NCI-H510A treated with DMSO at 0.1 percent for 48 hours (cell line): ENCODE data around the gene HSPB9.
"Not testable (repeated sequence)": the region's sequence is repeated elsewhere in the genome, so short reads cannot be mapped to it uniquely, and the experiment has no call there.

Experiments
- DNase-seq: peaks from one replicate; lab custom pipeline; 2025; lab: John Stamatoyannopoulos, UW

Gene HSPB9

DNA sequence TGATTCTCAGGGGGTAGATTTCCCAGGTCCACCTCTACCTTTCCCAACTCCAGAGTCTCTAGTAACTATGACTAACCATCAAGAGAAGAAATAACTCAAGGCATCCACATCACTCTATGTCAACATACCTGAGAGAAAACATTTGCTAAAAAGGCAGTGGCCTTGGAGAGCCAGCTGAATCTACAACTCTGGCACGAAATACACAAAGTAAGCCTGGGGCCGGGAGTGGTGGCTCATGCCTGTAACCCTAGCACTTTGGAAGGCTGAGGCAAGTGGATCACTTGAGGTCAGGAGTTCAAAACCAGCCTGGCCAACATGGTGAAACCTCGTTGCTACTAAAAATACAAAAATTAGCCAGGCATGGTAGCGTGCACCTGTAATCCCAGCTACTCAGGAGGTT lies 20.5 kb downstream of the HSPB9 start:
- DNase-seq = not testable (repeated sequence)

DNA sequence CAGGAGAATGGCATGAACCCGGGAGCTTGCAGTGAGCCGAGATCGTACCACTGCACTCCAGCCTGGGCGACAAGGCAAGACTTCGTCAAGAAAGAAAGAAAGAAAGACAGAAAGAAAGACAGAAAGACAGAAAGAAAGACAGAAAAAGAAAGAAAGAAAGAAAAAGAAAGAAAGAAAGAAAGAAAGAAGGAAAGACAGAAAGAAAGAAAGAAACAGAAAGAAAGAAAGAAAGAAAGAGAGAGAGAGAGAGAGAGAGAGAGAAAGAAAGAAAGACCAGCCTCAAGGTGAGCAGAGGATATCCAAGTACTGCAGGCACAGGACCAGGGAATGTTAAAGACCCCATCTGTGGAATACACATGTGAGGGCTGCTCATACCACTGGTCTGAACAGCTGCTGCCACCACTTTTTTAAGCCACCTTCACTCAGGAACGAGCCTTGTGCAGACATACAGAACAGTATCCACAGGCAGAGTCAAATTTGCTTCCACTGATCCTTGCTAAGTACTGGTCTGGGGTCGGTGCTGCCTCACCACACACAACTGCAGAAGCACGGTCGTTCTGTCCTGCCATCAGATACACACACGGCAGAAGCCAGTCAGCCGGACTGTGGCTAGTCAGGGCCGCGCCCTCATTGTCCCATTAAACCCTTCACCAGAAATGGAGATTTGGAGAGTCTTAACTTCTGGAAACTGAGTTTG lies 24.5 kb downstream of the HSPB9 start:
- DNase-seq = no peak

DNA sequence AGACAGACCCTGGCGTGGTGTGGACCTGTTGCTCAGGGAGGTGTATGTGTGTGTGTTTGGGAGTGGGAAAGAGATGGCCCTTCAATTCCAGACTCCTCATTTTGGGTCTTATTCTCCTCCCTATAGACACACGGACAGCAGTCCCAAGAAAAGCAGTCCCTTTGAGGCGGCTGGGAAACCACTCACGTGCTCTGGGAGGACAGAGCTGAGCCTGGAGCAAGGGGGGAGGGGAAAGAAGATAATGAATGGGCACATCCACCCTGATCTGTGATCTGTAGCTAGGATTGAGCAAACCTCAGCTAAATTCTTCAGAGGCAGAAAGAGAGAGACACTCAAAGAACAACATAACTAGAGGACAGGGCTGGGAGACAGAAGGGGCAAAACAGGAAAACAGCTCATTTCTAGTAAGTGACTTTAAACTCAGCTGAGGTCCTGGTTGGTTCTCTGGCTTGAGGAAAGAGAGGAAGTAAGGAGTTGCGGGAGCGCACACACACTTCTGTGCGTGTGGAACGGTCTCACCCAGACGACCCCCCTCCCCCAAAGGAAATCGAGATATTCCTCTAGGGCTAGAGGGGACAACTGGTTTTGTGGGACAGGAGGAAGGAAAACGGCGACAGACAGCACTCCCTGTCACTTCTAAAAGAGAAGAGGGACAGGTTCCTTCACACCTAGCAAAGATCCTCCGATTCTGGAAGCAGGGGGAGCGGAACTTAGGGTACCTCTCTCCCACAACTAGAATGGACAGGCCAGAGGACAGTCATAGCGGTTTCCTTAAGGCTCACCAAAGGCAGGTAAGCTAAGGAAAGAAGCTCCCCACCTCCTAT lies 31.5 kb downstream of the HSPB9 start:
- no peak for DNase-seq

DNA sequence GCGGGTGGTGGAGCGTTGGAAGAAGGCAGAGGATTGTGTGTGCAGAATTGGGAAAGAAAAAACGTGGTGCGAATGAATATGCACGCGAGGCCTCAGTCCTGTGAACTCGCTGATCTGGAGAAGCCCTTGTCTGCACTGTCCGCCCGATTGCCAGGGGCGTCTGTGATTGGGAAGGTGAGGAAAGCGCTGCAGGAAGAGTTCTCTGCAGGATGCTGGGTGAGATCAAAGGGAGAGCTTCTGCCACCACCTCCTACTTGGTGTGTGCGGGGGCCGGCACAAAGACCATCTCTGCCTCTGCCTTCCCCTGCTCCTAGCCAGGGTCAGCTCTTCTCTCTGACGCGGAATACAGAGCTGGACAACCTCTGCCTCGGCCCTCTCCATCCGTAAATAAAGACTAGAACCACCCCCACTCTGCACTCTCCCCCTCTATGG lies 33.0 kb downstream of the HSPB9 start:
- DNase-seq = no peak

DNA sequence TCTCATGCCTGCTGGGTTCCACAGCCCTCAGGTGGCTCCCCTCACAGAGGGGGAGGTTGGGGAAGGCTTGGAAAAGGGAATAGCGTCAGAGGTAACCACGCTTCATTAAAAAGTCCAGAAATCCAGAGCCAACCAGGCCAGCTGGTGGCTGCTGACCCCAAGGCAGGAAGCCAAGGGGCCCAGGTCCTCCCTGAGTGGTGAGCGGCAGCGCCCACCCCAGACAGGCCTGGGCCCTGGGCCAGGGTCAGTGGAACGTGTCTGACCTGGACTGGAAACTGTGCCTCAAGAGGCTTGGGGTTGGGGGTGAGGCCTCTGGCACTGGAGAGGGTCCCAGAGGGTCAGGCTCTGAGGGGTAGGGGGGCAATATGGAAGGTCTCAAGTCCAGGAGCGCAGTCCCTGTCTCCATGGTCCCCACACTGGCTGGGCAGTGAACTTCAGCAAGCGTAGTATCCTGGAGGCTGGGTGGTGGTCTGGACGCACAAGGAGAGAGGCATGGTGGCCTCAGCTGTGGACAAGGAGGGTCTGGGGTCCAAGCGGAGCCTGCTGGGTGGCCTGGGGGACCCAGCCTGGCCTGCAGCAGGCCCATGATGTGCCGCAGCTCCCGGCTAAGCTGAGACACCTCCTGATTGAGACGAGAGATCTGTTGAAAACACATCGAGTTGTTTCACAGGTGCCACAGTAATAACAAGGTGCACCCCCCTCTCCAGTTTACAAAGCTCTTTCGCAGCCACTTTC lies 37.4 kb downstream of the HSPB9 start:
- no peak for DNase-seq

DNA sequence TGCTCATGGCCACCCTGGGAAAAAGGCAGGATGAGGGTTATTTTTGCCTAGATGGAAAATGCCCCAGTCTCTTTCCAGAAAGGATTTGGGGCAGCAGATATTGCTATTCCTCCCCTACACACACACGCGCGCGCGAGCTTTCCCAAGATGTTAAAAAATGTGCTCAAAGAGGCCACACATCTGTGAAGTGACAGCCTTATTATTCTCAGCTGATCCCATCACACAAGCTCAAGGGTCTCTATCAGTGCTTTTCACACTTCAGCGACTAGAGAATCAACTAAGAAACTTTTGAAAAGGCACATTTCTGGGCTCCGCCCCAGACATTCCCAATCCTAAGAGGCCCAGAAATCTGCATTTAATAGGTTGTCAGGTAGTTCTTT lies 37.9 kb downstream of the HSPB9 start:
- no peak for DNase-seq

DNA sequence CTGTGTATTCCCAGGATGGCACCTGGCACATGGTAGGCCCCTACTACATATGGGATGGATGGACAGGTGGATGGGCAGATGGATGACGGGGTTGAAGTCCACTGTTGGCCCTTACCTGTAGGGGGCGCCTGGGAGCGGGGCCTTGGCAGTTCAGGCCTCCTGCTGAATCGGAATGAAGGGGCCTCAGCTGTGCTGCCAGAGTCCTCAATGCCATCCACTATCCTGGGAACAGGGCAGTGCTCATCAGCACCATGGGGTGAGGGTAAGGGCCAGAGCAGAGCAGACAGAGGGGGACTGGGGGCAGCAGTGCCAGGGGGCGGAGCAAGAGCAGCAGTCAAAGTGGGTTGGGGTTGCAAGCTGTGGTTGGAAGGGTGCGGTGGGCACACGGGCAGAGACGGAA lies 40.5 kb downstream of the HSPB9 start:
- DNase-seq = no peak

DNA sequence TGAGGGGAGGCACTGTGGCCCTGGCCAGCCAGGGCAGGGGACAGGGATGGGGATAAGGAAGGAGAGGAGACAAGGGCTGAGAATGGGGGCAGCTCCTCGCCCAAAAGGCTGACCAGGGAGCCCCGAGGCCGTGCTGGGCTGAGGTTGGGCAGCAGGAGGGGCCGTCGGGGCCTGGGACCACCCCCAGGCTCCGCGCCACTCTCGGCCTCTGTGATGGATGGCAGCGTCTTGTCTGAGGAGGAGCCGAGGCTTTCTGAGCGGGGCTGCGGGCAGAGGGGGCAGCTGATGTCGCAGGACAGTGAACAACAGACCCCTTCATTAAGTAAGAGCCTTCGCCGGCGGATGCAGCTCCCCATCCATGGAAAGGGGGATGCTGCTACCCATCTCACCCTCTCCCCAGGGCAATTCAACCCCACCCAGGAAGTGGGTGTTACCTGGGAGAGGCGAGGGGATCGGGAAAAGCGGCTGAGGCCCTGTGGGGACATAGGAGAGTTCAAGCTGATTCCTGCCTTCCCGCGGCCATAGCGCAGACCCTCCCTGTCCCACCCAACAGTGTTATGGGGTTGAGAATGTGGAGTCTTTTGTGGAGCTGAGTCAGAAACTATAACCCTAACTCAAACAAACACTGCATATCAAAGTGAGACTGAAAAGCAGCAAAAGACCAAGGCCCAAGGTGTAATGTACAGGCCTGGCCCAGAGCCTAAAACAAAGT lies 41.2 kb downstream of the HSPB9 start:
- no peak for DNase-seq

DNA sequence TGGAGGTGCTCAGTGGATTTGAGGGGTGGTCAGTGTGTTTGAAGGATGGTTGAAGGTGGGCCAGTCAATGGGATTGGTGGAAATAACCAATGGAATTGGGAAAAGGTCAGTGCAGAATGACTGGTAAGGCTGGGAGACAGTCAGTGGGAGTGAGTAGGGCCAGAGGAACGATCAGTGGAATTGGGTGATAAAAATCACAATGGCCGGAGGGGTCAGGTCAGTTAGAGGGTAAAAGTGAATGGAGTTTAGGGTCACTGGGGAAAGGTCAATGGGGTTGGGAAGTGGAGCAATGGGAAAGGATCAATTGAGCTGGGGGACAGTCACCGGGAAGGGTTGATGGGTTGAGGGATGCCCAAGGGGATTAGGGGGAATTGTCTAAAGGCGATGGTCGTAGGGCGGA lies 43.1 kb downstream of the HSPB9 start:
- DNase-seq = no peak

DNA sequence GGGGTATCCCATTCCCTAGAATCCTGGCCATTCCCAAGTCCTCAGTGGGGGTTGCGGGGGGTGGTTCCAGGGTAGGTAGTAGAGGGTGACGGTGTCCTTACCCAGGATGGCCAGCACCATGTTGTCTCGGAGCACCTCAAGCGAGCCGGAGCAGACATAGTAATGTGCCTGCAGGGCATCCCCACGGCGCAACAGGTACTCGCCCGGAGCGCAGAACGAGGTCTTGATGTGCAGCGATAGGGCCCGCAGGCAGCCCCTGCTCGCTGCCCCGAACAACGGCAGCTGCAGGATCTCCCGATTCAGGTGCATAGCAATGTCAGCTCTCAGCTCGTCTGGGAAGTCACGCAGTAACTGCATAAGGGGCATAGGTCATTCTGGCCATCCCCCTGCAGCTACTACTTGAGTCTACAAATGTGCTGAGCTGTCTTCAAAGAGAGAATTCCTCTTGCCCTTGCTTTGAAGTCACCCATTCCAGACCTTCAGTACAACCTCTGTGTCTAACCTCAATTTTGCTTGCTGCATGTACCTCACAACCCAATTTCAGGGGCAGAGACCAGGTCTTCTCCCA lies 43.7 kb downstream of the HSPB9 start:
- DNase-seq = no peak

DNA sequence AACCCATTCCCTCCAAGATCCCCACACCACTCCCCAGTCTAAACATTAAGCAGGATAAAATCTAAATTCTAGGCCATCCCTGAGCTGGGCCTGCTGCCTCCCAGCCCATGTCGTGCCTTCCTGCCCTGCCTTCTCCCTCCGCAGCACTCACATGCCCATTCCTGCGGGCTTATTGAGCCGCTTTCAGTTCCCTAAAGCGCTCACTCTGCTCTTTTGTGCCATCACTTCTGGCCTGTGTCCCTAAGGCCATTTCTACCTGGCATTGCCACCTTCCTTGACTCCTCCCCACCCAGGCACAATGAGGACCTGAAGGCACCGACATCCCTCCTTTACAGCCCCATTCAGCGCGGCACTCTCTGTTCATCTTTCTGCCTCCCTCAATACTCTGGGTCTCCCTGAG lies 45.2 kb downstream of the HSPB9 start:
- DNase-seq = no peak

DNA sequence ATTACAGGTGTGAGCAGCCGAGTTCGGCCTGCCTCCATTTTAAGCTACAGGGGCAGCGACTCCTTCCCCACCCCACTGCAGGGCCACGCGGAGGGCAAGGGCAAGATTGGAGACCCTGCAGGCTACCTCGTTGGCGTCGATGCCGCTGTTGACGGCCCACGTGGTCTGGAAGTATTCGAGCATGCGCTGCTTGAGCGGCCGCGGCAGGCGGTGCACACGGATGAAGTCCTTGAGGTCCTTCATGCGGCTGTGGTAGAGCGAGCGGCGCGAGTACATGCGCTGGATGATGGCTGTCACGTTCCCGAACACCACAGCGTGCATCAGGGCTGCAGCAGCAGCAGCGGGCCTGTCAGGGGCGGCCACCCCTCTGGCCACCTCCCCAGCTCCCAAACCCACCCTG lies 46.7 kb downstream of the HSPB9 start:
- no peak for DNase-seq

DNA sequence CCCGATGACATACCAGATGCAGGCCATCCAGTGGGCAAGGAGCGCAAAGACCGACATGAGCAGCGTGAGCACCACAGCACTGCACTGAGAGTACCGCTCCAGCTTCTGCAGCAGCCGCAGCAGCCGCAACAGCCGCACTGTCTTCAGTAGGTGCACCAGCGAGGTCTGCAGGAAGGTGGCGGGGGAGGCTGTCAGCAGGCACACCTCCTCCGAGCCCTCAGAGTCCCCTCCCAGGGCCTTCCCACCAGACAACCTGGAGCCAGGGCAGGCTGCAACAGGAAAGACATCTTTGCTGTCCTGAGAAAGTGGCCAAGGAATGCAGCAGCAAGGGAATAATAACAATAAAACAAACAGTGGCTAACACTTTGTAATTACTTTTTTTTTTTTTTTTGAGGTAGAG lies 49.2 kb downstream of the HSPB9 start:
- DNase-seq = no peak
